ENCODE measurements around the gene STYX.
"Not testable (repeated sequence)": the region's sequence is repeated elsewhere in the genome, so short reads cannot be mapped to it uniquely, and the experiment has no call there.

Gene STYX

GRCh38 chr14:52729035-52729434 is 931 bp upstream of the STYX start:
- DNase-seq = not testable (repeated sequence)

GRCh38 chr14:52729585-52729924 is 411 bp upstream of the STYX start:
- DNase-seq = no peak

- DNase-seq = no peak
Observed at GRCh38 chr14:52730709-52731111, 744 bp downstream of the STYX start.

- DNase-seq = no peak
Observed at GRCh38 chr14:52733824-52734223, 3.9 kb downstream of the STYX start.

GRCh38 chr14:52735921-52736489 is 6.0 kb downstream of the STYX start:
- no peak for DNase-seq

GRCh38 chr14:52738409-52738808 is 8.4 kb downstream of the STYX start:
- no peak for DNase-seq

- DNase-seq = no peak
Observed at GRCh38 chr14:52740751-52741150, 10.8 kb downstream of the STYX start.

GRCh38 chr14:52741865-52742264 is 11.9 kb downstream of the STYX start:
- no peak for DNase-seq

GRCh38 chr14:52748647-52749292 is 18.8 kb downstream of the STYX start:
- no peak for DNase-seq

GRCh38 chr14:52755607-52756316 is 25.8 kb downstream of the STYX start:
- DNase-seq = no peak

GRCh38 chr14:52759145-52759544 is 29.2 kb downstream of the STYX start:
- DNase-seq = no peak

GRCh38 chr14:52762923-52763322 is 33.0 kb downstream of the STYX start:
- not testable (repeated sequence) for DNase-seq

- no peak for DNase-seq
Observed at GRCh38 chr14:52767058-52767833, 37.3 kb downstream of the STYX start.

- no peak for DNase-seq
Observed at GRCh38 chr14:52769887-52770286, 39.9 kb downstream of the STYX start.

- DNase-seq = no peak
Observed at GRCh38 chr14:52776816-52777215, 46.9 kb downstream of the STYX start.

GRCh38 chr14:52778702-52779101 is 48.7 kb downstream of the STYX start:
- DNase-seq = no peak

GRCh38 chr14:52780893-52781292 is 50.9 kb downstream of the STYX start:
- DNase-seq = no peak

- DNase-seq = no peak
Observed at GRCh38 chr14:52781629-52782028, 51.7 kb downstream of the STYX start.

GRCh38 chr14:52783206-52783605 is 53.2 kb downstream of the STYX start:
- DNase-seq = no peak

- no peak for DNase-seq
Observed at GRCh38 chr14:52786887-52787286, 56.9 kb downstream of the STYX start.

GRCh38 chr14:52789118-52789517 is 59.2 kb downstream of the STYX start:
- no peak for DNase-seq

- DNase-seq = peak; percentile 21
Observed at GRCh38 chr14:52790011-52790755, 60.2 kb downstream of the STYX start.

GRCh38 chr14:52790756-52791222 is 60.8 kb downstream of the STYX start:
- DNase-seq = no peak
